GM18909 (cell line): ENCODE results near the gene WBP2.

Experiments
- ATAC-seq: cut with Tn5 transposase; IDR thresholded peaks from one replicate; pipeline ENCODE4 v1.9.1; 2021; ENCODE audit warnings: mild to moderate bottlenecking; ENCODE audit not compliant: unreplicated experiment, poor library complexity

Gene WBP2

DNA sequence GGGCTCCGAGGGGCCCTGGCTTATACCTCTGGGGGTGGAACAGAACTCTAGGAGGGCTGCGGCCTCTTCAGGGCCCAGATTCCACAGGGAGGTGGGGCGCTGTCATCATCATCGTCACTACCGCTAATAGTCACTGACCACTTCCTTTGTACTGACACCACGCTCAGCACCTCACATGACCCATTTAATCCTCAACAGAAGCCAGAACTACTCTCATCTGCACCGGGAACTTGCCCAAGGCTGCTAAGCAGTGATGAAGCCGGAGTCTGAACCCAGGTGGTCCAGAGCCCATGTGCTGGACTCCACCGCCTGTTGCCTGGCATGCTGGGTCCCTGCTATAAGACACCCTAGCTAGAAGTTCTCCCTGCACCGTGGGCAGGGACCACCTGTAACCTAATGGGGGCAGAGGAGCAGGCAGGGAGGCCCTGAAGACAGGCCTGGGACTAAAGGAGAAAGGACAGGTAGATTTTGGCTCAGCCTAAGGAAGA lies 22.9 kb downstream of the WBP2 start:
- ATAC-seq = no peak

DNA sequence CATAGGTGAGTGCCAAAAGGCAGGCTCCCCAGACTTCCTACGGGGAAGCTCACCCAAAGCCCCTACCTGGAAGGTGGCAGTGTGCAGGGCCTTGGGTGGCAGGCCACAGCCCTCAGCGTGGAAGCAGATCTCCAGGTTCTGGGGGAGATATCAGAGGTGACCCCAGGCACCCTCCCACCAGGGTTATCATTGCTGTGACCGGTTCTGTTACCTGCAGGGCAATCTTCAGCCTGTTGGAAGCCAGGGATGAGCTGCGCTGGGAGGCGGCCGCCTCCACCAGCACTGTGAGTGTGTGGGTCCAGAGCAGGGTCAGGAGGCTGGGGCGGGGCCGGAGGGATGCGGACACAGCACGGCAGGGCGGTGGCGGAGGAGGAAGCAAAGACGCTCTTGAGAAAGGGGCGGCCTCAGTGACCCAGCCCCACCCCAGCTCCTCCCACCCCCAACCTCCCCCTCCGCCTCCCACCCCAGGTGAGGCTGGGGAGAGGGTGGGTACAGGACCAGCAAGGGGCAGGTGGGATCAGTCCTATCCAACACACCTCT lies 24.0 kb downstream of the WBP2 start:
- no peak for ATAC-seq

DNA sequence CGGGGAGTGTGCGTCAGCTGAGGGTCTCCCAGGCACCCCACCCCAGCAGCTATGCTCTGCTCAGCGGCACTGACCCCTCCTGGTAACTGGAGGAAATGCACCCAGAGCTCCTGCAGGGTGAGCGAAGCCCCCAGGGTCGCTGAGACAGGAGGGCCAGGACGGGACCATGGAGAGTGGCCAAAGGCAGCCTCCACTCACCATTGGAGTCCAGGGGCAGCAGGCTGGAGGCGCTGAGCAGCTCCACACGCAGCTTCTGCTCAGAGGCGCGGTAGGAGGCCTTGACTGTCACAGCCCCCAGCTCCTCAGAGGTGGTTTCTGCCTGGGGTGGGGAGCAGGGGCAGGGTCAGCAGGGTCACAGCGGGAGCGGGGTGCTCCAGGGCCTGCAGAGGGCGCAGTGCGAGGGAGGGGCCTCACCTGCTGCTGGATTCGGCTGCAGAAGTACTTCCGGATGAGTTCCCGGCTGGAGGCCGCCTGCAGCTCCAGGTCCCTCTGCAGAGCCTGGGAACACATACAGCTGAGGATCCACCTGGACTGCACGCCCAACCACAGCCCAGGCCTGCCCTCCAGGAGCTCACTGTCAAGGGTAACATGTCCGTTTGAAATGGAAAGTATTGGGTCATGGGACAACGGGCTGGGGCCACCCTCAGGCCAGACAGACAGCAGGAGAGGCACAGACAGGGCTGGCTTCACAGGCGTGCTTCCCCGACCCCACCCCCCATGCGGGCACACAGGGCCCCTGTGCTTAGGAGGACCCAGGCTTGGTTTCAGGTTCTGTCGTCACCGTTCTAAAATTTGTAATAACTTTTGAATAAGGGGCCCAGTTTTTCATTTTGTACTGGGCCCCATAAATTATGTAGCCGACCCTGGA lies 24.7 kb downstream of the WBP2 start:
- no peak for ATAC-seq

DNA sequence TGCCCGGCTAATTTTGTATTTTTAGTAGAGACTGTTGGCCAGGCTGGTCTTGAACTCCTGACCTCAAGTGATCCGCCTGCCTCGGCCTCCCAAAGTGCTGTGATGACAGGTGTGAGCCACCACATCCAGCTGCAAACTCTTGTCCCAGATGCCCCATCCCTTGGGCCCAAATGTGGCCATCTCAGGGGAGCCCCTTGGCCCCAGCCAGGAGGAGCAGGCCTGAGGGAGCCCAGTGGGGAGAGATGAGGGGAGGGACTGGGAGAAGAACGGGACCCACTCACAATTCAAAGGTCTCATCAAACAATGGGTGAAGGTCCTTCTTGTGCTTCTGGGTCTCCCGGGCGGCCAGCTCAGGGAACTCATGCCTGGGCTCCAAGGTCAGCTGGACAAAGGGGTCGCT lies 25.4 kb downstream of the WBP2 start:
- ATAC-seq = no peak

DNA sequence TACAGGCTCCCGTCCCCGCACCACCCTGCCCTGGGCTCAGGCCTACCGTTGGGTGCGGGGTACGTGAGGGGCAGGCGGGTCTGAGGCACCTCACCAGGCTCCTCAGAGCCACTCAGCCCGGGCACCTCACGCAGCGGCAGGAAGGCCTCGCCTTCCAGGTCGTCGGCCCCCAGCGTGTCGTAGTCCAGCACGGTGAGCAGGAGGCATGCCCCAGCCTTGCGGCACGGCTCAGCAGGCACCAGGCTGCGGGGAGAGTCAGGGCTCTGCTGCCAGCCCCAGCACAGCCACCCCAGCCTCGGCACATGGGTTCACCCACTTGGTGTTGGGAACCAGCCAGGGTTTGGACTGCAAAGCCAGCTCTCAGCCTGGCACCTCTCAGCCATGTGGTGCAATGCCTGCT lies 26.4 kb downstream of the WBP2 start:
- ATAC-seq = no peak

GRCh38 chr17:75828076-75828400 lies 27.1 kb downstream of the WBP2 start:
- no peak for ATAC-seq

DNA sequence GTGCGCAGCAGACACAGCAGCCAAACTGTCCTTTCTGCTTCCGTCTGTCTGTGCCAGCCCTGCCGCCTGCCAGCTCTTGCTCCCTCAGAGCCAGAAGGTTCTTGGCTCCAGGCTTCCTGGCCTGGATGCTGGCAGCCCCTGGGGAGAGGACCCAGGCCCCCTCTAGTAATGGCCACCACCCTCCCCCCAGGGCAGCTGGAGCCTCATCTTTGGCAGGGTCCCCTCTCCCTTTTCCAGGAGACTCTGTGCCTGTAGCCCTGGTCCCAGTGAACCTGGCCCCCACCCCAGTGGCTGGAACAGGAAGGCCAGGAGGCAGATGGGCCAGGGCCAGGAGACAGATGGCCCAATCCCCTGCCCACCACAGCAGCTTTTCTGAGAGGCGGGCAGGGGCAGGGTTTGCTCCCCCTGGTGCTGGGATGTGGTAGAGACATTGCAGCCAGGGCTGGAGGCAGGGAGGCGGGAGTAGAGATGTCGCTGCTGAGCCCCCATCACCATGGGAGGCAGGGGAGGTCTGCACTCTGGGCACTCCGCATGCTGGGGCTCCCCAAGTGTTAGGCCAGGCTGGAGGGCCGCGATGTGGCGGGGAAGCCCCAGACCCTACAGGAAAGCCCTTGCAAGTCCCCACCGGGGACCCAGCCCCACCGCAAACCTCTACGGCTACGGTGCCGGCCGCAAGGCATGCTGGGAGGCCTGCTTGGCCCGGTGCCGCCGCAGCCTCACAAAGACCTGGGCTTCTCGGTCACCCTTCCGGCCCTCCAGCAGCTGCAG lies 27.6 kb downstream of the WBP2 start:
- no peak for ATAC-seq

GRCh38 chr17:75826561-75827307 lies 28.4 kb downstream of the WBP2 start:
- no peak for ATAC-seq

- no peak for ATAC-seq
Observed at GRCh38 chr17:75825748-75826370, 29.3 kb downstream of the WBP2 start.

DNA sequence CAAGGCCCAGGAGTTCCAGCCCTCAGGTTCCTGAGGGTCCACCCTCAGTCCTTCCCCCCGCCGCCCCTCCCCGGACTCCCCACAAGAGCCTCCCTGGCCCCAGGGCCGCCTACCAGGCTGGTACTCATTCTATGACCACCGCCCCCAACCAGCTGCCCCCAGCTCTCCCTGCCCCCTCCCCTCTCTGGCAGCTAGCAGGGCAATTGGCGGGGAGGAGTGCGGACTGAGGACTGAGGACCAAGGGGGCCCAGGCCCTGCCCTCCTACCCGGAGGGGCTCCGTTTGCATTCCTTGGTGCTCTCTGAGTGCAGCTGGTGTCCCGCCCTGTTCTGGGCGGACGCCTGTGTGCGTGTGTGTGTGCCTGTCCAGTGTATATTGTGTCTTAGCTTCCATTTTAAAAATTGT lies 30.0 kb downstream of the WBP2 start:
- ATAC-seq = no peak

DNA sequence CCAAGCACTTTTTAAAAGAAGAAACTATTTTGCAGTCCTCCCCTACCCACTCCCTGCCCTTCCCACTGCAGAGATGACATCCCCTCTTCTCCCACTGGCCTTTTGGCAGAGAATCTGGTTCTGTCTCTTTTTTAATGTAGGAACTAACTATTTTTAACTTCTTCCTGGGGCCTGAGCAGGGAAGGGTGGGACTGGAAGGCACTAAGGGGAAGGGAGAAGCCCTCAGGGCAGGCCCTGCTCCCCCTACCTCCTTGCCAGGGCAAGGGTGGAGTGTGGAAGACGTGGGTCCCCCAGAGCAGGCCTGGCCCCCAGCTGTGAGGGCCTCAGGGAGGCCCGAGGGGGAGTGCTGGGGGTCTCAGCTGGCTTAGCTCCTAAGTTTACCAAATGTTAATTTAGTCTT lies 30.5 kb downstream of the WBP2 start:
- ATAC-seq = no peak

DNA sequence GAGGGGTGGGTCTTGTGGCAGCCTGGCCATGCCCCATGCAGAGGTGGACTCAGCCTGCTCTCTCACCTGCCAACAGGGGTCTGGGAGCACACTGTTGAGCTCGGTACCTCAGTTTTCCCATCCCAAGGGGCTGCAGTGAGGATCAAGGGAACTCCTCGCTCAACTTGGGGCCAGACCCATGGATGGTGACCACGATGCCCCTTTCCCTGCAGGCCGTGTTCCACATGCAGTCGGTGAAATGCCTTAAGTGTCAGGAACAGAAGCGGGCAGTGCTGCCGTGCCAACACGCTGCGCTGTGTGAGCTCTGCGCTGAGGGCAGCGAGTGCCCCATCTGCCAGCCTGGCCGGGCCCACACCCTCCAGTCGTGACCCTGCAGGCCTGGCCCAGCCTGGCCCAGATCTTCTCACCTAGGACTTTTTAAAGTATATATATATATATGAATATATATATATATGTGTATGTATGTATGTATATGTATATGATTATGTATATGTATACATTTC lies 31.0 kb downstream of the WBP2 start:
- no peak for ATAC-seq

GRCh38 chr17:75823257-75824041 lies 31.7 kb downstream of the WBP2 start:
- ATAC-seq = no peak

GRCh38 chr17:75822800-75823166 lies 32.4 kb downstream of the WBP2 start:
- no peak for ATAC-seq

DNA sequence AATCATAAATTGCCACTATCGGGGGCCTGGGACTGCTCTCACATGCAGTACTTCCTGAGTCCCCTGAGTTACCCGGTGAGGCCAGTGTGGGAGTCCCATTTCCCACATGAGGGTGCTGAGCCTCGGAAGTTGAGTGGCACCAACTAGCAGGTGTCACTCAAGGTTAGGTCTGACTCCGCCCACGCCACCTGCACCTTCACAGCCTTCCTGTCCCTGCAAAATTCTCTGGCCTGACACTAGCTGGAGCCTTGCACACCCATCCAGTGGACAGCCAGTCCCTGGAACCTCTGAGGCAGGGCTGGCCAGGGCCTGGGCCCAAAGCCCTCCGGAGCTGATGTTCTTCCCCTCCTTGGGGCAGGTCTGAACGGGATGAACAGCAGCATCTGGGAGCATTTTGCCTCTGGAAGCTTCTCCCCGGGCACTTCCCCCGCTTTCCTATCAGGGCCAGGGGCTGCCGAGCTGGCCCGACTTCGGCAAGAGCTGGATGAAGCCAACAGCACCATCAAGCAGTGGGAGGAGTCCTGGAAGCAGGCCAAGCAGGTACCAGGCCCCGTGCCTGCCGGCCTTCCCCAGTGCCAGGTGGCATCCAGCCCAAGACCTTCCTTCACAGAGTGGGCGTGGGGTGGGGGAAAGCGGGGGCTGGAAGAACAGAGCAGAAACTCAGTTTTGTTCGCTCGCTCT lies 32.9 kb downstream of the WBP2 start:
- no peak for ATAC-seq

GRCh38 chr17:75821552-75821951 lies 33.6 kb downstream of the WBP2 start:
- no peak for ATAC-seq

DNA sequence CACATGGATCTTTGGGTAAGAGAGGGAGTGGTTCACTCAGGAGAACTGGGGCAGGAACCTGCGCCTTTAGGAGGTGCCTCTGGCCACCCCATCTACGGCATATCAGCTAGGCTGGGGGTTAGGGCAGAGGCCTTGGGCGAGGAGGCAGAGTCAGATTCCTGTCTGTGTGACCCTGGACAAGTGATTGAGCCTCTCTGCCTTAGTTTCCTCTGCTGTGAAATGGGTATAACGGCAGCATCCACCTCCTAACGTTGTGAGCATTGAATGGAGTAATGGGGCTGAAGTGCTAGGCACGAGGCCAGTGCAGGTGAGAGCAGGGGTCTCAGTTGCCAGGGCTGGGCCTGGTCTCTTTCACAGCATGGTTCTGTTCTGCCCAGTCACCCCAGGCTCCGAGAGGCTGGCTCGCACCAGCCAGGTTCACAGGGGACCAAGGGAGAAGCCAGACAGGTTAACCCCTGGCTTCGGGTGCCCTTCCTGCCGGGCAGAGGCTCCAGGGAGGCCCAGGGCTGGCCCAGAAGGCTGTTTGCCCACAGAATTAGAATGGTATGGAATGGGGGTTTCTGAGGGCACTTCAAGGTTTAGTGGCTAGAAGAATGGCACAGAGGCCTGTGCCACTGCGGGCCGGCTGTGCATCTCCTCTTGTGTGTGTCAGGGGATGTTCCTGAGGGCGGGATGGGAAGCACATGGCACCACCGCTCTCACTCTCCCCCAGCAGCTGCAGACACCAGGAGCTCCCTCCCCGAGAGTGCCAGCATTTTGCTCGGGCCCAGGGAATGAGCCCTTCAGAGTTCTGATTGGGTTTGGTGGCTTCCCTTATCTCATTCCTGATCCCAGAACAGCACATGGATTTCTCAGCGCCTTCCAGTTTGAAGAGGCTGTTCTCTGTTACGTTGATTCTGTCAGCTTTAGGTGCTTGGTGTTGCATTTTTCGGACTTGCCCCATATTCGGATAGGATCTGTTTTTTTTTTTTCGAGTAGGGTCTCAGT lies 34.7 kb downstream of the WBP2 start:
- no peak for ATAC-seq

DNA sequence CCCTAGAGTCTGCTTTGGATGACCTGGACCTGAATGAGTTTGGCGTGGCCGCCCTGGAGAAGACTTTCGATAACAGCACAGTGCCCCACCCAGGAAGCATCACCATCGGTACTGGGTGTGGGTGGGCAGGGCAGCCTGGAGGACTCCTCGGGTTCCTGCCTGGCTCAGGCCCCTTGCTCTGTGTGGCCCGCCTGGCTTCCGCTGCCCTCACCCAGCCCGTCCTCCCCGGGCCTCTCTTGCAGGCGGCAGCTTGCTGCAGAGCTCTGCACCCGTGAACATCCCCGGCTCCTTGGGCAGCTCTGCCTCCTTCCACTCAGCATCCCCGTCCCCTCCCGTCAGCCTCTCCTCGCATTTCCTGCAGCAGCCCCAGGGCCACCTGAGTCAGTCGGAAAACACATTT lies 35.5 kb downstream of the WBP2 start:
- ATAC-seq = no peak
